Keratinocyte (primary cell): ENCODE results near the gene SPAG5. TPM values are rescaled to one million over a fixed set of nuclear protein-coding genes. Genes with fewer than 3 reads are reported as not detected.

ENCODE experiments used
- DNase-seq: peaks from one replicate; pipeline ENCODE4 v3.0.0-alpha.2; 2011; ENCODE audit warnings: low read depth, missing footprints, low spot score
- FAIRE-seq: peaks from 2 replicates; lab custom pipeline; 2011; peaks lifted over from hg19 to GRCh38; lab: Jason Lieb, UNC
- H2AFZ ChIP-seq: 2 replicates; pipeline ENCODE4 v1.6.0; 2012; ENCODE audit warnings: low read length, control low read depth, inconsistent platforms; ENCODE audit not compliant: control insufficient read depth
- H3K27ac ChIP-seq: 2 replicates; pipeline ENCODE4 v1.5.1; 2011; ENCODE audit warnings: low read length; ENCODE audit not compliant: control insufficient read depth, insufficient read depth
- H3K27me3 ChIP-seq: 3 replicates; pipeline ENCODE4 v1.6.0; 2011; ENCODE audit warnings: low read length; ENCODE audit not compliant: control insufficient read depth, insufficient read depth; ENCODE audit errors: extremely low read depth
- H3K36me3 ChIP-seq, 2 experiments: 2 replicates in 1 of 2; 3 replicates in 1 of 2; pipeline ENCODE4 v1.5.1; 2011; ENCODE audit warnings: low read length in 2 of 2, mild to moderate bottlenecking in 1 of 2; ENCODE audit not compliant: control insufficient read depth in 2 of 2, insufficient read depth in 2 of 2; ENCODE audit errors: extremely low read depth in 1 of 2
- H3K4me1 ChIP-seq: 3 replicates; pipeline ENCODE4 v1.5.1; 2011; ENCODE audit warnings: low read length; ENCODE audit not compliant: control insufficient read depth, insufficient read depth; ENCODE audit errors: extremely low read depth
- H3K4me2 ChIP-seq: 3 replicates; pipeline ENCODE4 v1.6.0; 2011; ENCODE audit warnings: low read depth, low read length; ENCODE audit not compliant: control insufficient read depth, insufficient read depth; ENCODE audit errors: extremely low read depth
- H3K4me3 ChIP-seq, 3 experiments: fragments of 200-600 bp in 1 of 3; sonication (generic) in 1 of 3; 2 replicates in 2 of 3; 3 replicates in 1 of 3; pipeline ENCODE4 v1.5.1; 2011 to 2016; ENCODE audit warnings: low read length in 3 of 3, mild to moderate bottlenecking in 3 of 3, control low read depth in 2 of 3, inconsistent platforms in 1 of 3, low read depth in 1 of 3, mixed read lengths in 1 of 3, mixed run types in 1 of 3, moderate library complexity in 1 of 3; ENCODE audit not compliant: control insufficient read depth in 2 of 3, insufficient read depth in 2 of 3; ENCODE audit errors: extremely low read depth in 1 of 3
- H3K79me2 ChIP-seq: 2 replicates; pipeline ENCODE4 v1.6.0; 2012; ENCODE audit warnings: low read length; ENCODE audit not compliant: control insufficient read depth, insufficient read depth
- H3K9ac ChIP-seq: 3 replicates; pipeline ENCODE4 v1.6.0; 2011; ENCODE audit warnings: low read length; ENCODE audit not compliant: control insufficient read depth, insufficient read depth; ENCODE audit errors: extremely low read depth
- H3K9me1 ChIP-seq: 3 replicates; pipeline ENCODE4 v1.6.0; 2011; ENCODE audit warnings: low read length; ENCODE audit not compliant: control insufficient read depth, insufficient read depth; ENCODE audit errors: extremely low read depth
- H3K9me3 ChIP-seq: 2 replicates; pipeline ENCODE4 v1.5.1; 2012; ENCODE audit warnings: low read depth, low read length; ENCODE audit not compliant: control insufficient read depth
- H4K20me1 ChIP-seq: 3 replicates; pipeline ENCODE4 v1.6.0; 2011; ENCODE audit warnings: low read length; ENCODE audit not compliant: control insufficient read depth, insufficient read depth; ENCODE audit errors: extremely low read depth
- EZH2 ChIP-seq: IDR thresholded peaks from one replicate; pipeline ENCODE4 v1.6.1; 2012; ENCODE audit warnings: inconsistent platforms, mild to moderate bottlenecking, low read length, moderate library complexity
- dilution Hi-C: fragments of 300-500 bp; cut with MboI; formaldehyde crosslinking; loops from one replicate; pipeline ENCODE4 v1.7.0; 2020; ENCODE audit warnings: low sequenced_read_pairs; ENCODE audit not compliant: extremely low pct_ligation_motif_present
- polyA plus RNA-seq, 5 experiments: library from polyadenylated mRNA; depleted of rRNA in 3 of 5; stranded (reverse) in 3 of 5; stranded (forward) in 1 of 5; unstranded in 1 of 5; fragments of >200 nt; gene quantifications; 1 replicate in 1 of 5; 2 replicates in 3 of 5; 3 replicates in 1 of 5; pipeline versions ENCODE4 v1.2.1 to v1.2.3, GENCODE V29; 2011 to 2012; ENCODE audit warnings: missing spikeins in 2 of 5, low read depth in 1 of 5, low replicate concordance in 1 of 5
- TF ChIP-seq, protein P1 (sequence below), 3 experiments: IDR thresholded peaks in 1 of 3; conservative IDR thresholded peaks in 1 of 3; optimal IDR thresholded peaks in 1 of 3; 2 replicates in 2 of 3; 3 replicates in 1 of 3; pipeline versions ENCODE3 to v1.5.1; 2011; ENCODE audit warnings: low read length in 3 of 3, mild to moderate bottlenecking in 3 of 3, moderate library complexity in 2 of 3, control low read depth in 1 of 3, inconsistent platforms in 1 of 3; ENCODE audit not compliant: insufficient read depth in 2 of 3; ENCODE audit errors: extremely low read depth in 1 of 3

The SPAG5 gene
- polyA plus RNA-seq, 1 donor (not counting 4 experiments of a cell fraction or from before 2014, with no cell fraction given), result 21.1 TPM

DNA sequence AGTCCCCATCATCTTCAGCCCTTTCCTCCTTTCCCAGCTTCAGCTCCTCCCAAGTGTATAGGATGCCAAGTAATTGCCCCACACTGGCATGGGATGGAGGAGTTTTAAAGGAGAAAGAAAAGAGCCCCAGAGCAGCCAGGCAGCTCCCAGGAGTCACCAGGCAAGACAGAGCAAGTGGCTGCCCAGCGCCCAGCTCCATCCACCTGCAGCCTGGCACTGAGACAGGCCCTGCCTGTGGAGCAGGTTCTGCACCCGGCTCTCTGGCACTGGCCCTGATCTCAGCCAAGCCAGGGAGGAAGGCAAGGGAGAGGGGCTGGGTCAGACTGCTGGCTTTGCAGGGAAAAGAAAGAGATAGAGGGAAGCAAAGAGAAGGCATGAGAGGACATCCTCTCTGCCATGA lies 71.0 kb downstream of the SPAG5 start:
- no peaks in the 10 kb centered on the region for H3K9me3 ChIP-seq
- H3K27me3 ChIP-seq, result peaks cover 8% of the 10 kb centered on the region
- dilution Hi-C loops, result no loop called here
- no peak overlapping the region for H3K9ac ChIP-seq
- peaks cover 21% of the 10 kb centered on the region for H3K4me1 ChIP-seq
- no peak for TF ChIP-seq EZH2
- TF ChIP-seq, protein P1, sequence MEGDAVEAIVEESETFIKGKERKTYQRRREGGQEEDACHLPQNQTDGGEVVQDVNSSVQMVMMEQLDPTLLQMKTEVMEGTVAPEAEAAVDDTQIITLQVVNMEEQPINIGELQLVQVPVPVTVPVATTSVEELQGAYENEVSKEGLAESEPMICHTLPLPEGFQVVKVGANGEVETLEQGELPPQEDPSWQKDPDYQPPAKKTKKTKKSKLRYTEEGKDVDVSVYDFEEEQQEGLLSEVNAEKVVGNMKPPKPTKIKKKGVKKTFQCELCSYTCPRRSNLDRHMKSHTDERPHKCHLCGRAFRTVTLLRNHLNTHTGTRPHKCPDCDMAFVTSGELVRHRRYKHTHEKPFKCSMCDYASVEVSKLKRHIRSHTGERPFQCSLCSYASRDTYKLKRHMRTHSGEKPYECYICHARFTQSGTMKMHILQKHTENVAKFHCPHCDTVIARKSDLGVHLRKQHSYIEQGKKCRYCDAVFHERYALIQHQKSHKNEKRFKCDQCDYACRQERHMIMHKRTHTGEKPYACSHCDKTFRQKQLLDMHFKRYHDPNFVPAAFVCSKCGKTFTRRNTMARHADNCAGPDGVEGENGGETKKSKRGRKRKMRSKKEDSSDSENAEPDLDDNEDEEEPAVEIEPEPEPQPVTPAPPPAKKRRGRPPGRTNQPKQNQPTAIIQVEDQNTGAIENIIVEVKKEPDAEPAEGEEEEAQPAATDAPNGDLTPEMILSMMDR (optimal IDR thresholded peaks at IDR 0.05 in 1 of 3, IDR thresholded peaks at IDR 0.05 in 1 of 3, conservative IDR thresholded peaks at IDR 0.05 in 1 of 3; ENCODE audit: extremely low read depth in 1 of 3, insufficient read depth in 2 of 3, low read length in 3 of 3), result no peak
- H3K4me3 ChIP-seq, result no peak overlapping the region
- H3K27ac ChIP-seq, result no peak overlapping the region
- H2AFZ ChIP-seq, result no peak overlapping the region
- DNase-seq (no peak), FAIRE-seq (no peak)
- peaks cover 5% of the 10 kb centered on the region for H4K20me1 ChIP-seq
- H3K79me2 ChIP-seq, result no peaks in the 10 kb centered on the region
- H3K36me3 ChIP-seq, result no peaks in the 10 kb centered on the region
- peak overlapping the region; percentile 27 for H3K4me2 ChIP-seq
- no peaks in the 10 kb centered on the region for H3K9me1 ChIP-seq

Other genes starting within 250 kb of the SPAG5 start
- gene POLDIP2, start 241.5 kb downstream of the SPAG5 start, polyA plus RNA-seq, result 88.7 to 105 TPM (median 90.2 TPM) in 3 replicates
- gene SEBOX, start 233.8 kb downstream of the SPAG5 start, polyA plus RNA-seq, result not detected in 3 replicates
- gene VTN, start 228.7 kb downstream of the SPAG5 start, polyA plus RNA-seq, result 0.05 TPM in 1 of 3 replicates, not detected in the others
- gene SARM1, start 227.3 kb downstream of the SPAG5 start, polyA plus RNA-seq, result 0.55 to 1.6 TPM (median 0.90 TPM) in 3 replicates
- 1.7 to 1.9 TPM (median 1.9 TPM) in 3 replicates for gene SLC46A1, start 192.8 kb downstream of the SPAG5 start, polyA plus RNA-seq
- not detected in 3 replicates for gene SLC13A2, start 125.4 kb downstream of the SPAG5 start, polyA plus RNA-seq
- 0.01 to 0.66 TPM (median 0.29 TPM) in 3 replicates for gene FOXN1, start 92.7 kb downstream of the SPAG5 start, polyA plus RNA-seq
- 34.1 to 93.3 TPM (median 60.0 TPM) in 3 replicates for gene UNC119, start 46.4 kb downstream of the SPAG5 start, polyA plus RNA-seq
- 21.8 to 52.1 TPM (median 33.6 TPM) in 3 replicates for gene PIGS, start 27.5 kb downstream of the SPAG5 start, polyA plus RNA-seq
- 24.2 to 44.9 TPM (median 32.5 TPM) in 3 replicates for gene ALDOC, start 22.1 kb downstream of the SPAG5 start, polyA plus RNA-seq
- gene RSKR, start 15.2 kb upstream of the SPAG5 start, polyA plus RNA-seq, result 3.9 to 7.4 TPM (median 6.6 TPM) in 3 replicates
- 98.2 to 133 TPM (median 106 TPM) in 3 replicates for gene BLTP2, start 46.1 kb upstream of the SPAG5 start, polyA plus RNA-seq
- gene SDF2, start 62.9 kb upstream of the SPAG5 start, polyA plus RNA-seq, result 61.5 to 86.8 TPM (median 68.0 TPM) in 3 replicates
- 27.3 to 33.1 TPM (median 32.1 TPM) in 3 replicates for gene SUPT6H, start 63.2 kb upstream of the SPAG5 start, polyA plus RNA-seq
- gene PROCA1, start 112.9 kb upstream of the SPAG5 start, polyA plus RNA-seq, result 0.33 to 0.62 TPM (median 0.39 TPM) in 3 replicates
- 115 to 180 TPM (median 134 TPM) in 3 replicates for gene RAB34, start 118.8 kb upstream of the SPAG5 start, polyA plus RNA-seq
- gene RPL23A, start 121.0 kb upstream of the SPAG5 start, polyA plus RNA-seq, result 976 to 1,971 TPM (median 1,096 TPM) in 3 replicates
- 12.0 to 14.7 TPM (median 14.0 TPM) in 3 replicates for gene TLCD1, start 127.2 kb upstream of the SPAG5 start, polyA plus RNA-seq
- gene NEK8, start 129.8 kb upstream of the SPAG5 start, polyA plus RNA-seq, result 4.1 to 6.2 TPM (median 4.3 TPM) in 3 replicates
- gene TRAF4, start 145.0 kb upstream of the SPAG5 start, polyA plus RNA-seq, result 57.3 to 69.4 TPM (median 60.5 TPM) in 3 replicates
- 5.1 to 25.3 TPM (median 6.5 TPM) in 3 replicates for gene FAM222B, start 243.8 kb upstream of the SPAG5 start, polyA plus RNA-seq